OCI-LY1 (cell line): ENCODE data around the gene SLC2A4.

ENCODE experiments used
- H2AFZ ChIP-seq: fragments of 200-600 bp; sonication (generic), shearing (Covaris generic); 2 replicates; pipeline ENCODE4 v1.6.0; 2014; ENCODE audit warnings: antibody characterized with exemption, mild to moderate bottlenecking, low read length
- H3F3A ChIP-seq: fragments of 200-600 bp; sonication (generic), shearing (Covaris generic); 2 replicates; pipeline ENCODE4 v1.6.0; 2014; ENCODE audit warnings: mild to moderate bottlenecking, antibody characterized with exemption, low read length, moderate library complexity; ENCODE audit not compliant: insufficient read depth
- H3K27ac ChIP-seq: fragments of 200-600 bp; sonication (generic); 2 replicates; pipeline ENCODE4 v1.5.1; 2014; ENCODE audit warnings: low read length, mixed run types, mild to moderate bottlenecking, low read depth; ENCODE audit not compliant: poor library complexity, severe bottlenecking
- H3K27me3 ChIP-seq: fragments of 200-600 bp; sonication (generic); 2 replicates; pipeline ENCODE4 v1.6.0; 2014; ENCODE audit warnings: antibody characterized with exemption, mild to moderate bottlenecking, low read length, moderate library complexity; ENCODE audit not compliant: insufficient read depth
- H3K36me3 ChIP-seq: fragments of 200-600 bp; sonication (generic); 2 replicates; pipeline ENCODE4 v1.6.1; 2014; ENCODE audit warnings: mild to moderate bottlenecking, antibody characterized with exemption, low read length, moderate library complexity, mixed read lengths; ENCODE audit not compliant: insufficient read depth
- H3K4me1 ChIP-seq: fragments of 200-600 bp; sonication (generic); 2 replicates; pipeline ENCODE4 v1.5.1; 2014; ENCODE audit warnings: mild to moderate bottlenecking, low read length, moderate library complexity; ENCODE audit not compliant: insufficient read depth, severe bottlenecking
- H3K4me2 ChIP-seq: fragments of 200-600 bp; sonication (generic), shearing (Covaris generic); 2 replicates; pipeline ENCODE4 v1.6.1; 2014; ENCODE audit warnings: low read length
- H3K4me3 ChIP-seq: fragments of 200-600 bp; sonication (generic); 2 replicates; pipeline ENCODE4 v1.5.1; 2014; ENCODE audit warnings: low read length, low read depth, mild to moderate bottlenecking, mixed read lengths; ENCODE audit not compliant: poor library complexity, severe bottlenecking
- H3K79me2 ChIP-seq: fragments of 200-600 bp; shearing (Covaris generic); 2 replicates; pipeline ENCODE4 v1.6.1; 2016; ENCODE audit warnings: mixed run types, low read length, mixed read lengths; ENCODE audit not compliant: insufficient read depth
- H3K9ac ChIP-seq: fragments of 200-600 bp; sonication (generic), shearing (Covaris generic); 2 replicates; pipeline ENCODE4 v1.6.1; 2014; ENCODE audit warnings: mild to moderate bottlenecking, low read length, mixed read lengths
- H3K9me2 ChIP-seq: fragments of 200-600 bp; sonication (generic), shearing (Covaris generic); 2 replicates; pipeline ENCODE4 v1.6.1; 2014; ENCODE audit warnings: low read depth, mild to moderate bottlenecking, low read length, mixed read lengths
- H3K9me3 ChIP-seq: fragments of 200-600 bp; shearing (Covaris generic); 2 replicates; pipeline ENCODE4 v1.6.1; 2014; ENCODE audit warnings: low read length, mixed read lengths
- H4K20me1 ChIP-seq: fragments of 200-600 bp; sonication (generic), shearing (Covaris generic); 2 replicates; pipeline ENCODE4 v1.6.0; 2016; ENCODE audit warnings: mild to moderate bottlenecking, low read length; ENCODE audit not compliant: insufficient read depth
- CTCF ChIP-seq: fragments of 200-600 bp; sonication (generic), shearing (Covaris generic); IDR thresholded peaks from 2 replicates; pipeline ENCODE4 v1.5.1; 2017; ENCODE audit warnings: mild to moderate bottlenecking, antibody characterized with exemption, low read length, moderate library complexity, mixed read lengths
- EZH2 ChIP-seq: fragments of 200-600 bp; sonication (generic), shearing (Covaris generic); IDR thresholded peaks from 2 replicates; pipeline ENCODE4 v1.8.0; 2017; ENCODE audit warnings: borderline replicate concordance, mixed run types, mild to moderate bottlenecking, antibody characterized with exemption, low read length, moderate library complexity, mixed read lengths

SLC2A4 gene

GRCh38 chr17:7239091-7240027, 42.2 kb upstream of the SLC2A4 start, which contains the start of gene PHF23:
PHF23 (minus strand) TSS chr17:7239457; CDS start chr17:7239279, 178 bp downstream.
- H3K9me3 ChIP-seq, result no peaks in the 10 kb centered on the region
- peaks cover 7% of the 10 kb centered on the region; the same call in 1 of the 2 replicates for H3K79me2 ChIP-seq
- no peaks in the 10 kb centered on the region for H3K27me3 ChIP-seq
- peak within 1 kb of the TSS; percentile 94 for H3K4me2 ChIP-seq
- H3F3A ChIP-seq, result 0 out of 2 replicates have a peak, but pooled peaks cover 10% of the 10 kb centered on the region
- H3K27ac ChIP-seq, result peak within 1 kb of the TSS; percentile 81
- peaks cover 54% of the 10 kb centered on the region for H3K36me3 ChIP-seq
- H3K9me2 ChIP-seq, result no peaks in the 10 kb centered on the region
- H3K4me3 ChIP-seq, result peak within 1 kb of the TSS; percentile 98
- no peak within 1 kb of the TSS for H2AFZ ChIP-seq
- H3K4me1 ChIP-seq, result peaks cover 57% of the 10 kb centered on the region
- H4K20me1 ChIP-seq, result no peaks in the 10 kb centered on the region
- peak within 1 kb of the TSS; percentile 100 for H3K9ac ChIP-seq
- TF ChIP-seq CTCF (no peak), EZH2 (no peak)

- no peak for TF ChIP-seq CTCF
- TF ChIP-seq EZH2, result no peak
- no peaks in the 10 kb centered on the region for H4K20me1 ChIP-seq
- no peaks in the 10 kb centered on the region for H3K9me3 ChIP-seq
- peak overlapping the region; percentile 94 for H3K4me2 ChIP-seq
- H3K4me1 ChIP-seq, result peaks cover 47% of the 10 kb centered on the region
- peak overlapping the region; percentile 98 for H3K4me3 ChIP-seq
- H3K79me2 ChIP-seq, result peaks cover 7% of the 10 kb centered on the region; the same call in 1 of the 2 replicates
- H2AFZ ChIP-seq, result no peak overlapping the region
- peaks cover 54% of the 10 kb centered on the region for H3K36me3 ChIP-seq
- H3K27me3 ChIP-seq, result no peaks in the 10 kb centered on the region
- 0 out of 2 replicates have a peak, but pooled peaks cover 10% of the 10 kb centered on the region for H3F3A ChIP-seq
- H3K9ac ChIP-seq, result peak overlapping the region; percentile 98
- no peaks in the 10 kb centered on the region for H3K9me2 ChIP-seq
- peak overlapping the region; percentile 80 for H3K27ac ChIP-seq
These were observed 41.1 kb upstream of the SLC2A4 start for GRCh38 chr17:7240375-7240774.

DNA sequence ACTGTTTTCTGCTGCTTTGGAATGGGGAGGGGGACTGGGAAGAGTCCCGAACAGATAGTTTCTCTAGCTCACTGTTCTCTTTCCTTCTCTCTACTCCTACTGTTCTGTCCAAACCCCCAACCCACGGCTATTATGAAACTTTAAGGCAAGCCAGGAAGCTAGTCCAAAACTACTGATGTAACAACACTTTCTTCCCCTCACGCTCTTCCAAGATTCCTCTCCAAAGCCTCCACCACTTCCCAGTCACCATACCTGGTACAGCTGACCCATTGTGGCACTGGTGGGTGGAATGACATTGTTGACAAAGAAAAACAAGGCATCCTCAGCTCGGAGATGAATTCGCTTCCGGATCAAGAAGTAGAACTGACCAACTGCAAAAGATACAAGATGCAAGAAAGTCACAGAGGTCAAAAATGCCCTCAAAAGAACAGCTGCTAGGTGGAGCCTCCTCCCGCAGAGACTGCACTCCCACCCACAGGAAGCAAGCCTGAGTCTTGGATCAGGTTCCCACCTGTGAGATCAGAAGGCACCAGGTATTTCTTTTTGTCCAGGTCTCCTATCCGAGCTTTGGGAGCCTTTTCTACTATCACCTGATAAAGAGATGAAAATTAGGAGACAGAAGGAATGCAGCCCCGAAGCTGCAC, 40.3 kb upstream of the SLC2A4 start:
- Histone ChIP-seq H3K9me2 (no peaks in the 10 kb centered on the region), H3K9me3 (no peaks in the 10 kb centered on the region), H3K27me3 (no peaks in the 10 kb centered on the region), H3K27ac (peak overlapping the region; percentile 80), H3K4me3 (peak overlapping the region; percentile 98), H4K20me1 (no peaks in the 10 kb centered on the region), H3K4me2 (peak overlapping the region; percentile 94), H3K79me2 (peaks cover 7% of the 10 kb centered on the region; the same call in 1 of the 2 replicates), H3K4me1 (peaks cover 39% of the 10 kb centered on the region), H3K9ac (peak overlapping the region; percentile 98), H3F3A (0 out of 2 replicates have a peak, but pooled peaks cover 10% of the 10 kb centered on the region), H2AFZ (no peak overlapping the region), H3K36me3 (peaks cover 52% of the 10 kb centered on the region)
- TF ChIP-seq CTCF, result no peak
- no peak for TF ChIP-seq EZH2
